Measurements from ENCODE around the gene CAV3.

- TF ChIP-seq CTCF (conservative IDR thresholded peaks at IDR 0.05; ENCODE audit: low read depth, low read length) (peak; percentile 67; the same call in 1 of the 2 replicates), EZH2 (IDR thresholded peaks at IDR 0.05; ENCODE audit: low read length, unreplicated experiment) (no peak)
Measured at GRCh38 chr3:8755564-8756237, 22.1 kb downstream of the CAV3 start.
